HFFc6 (cell line): ENCODE data around the gene IBA57. TPM values are rescaled to one million over a fixed set of nuclear protein-coding genes. Genes with fewer than 3 reads are reported as not detected.
"Not testable (repeated sequence)": the region's sequence is repeated elsewhere in the genome, so short reads cannot be mapped to it uniquely, and the experiment has no call there.

ENCODE experiments used
- DNase-seq: peaks from one replicate; pipeline ENCODE4 v3.0.0-alpha.2; 2018
- H3K27ac Mint-ChIP-seq: 2 replicates; pipeline ENCODE4 v1.8.0; 2020; ENCODE audit warnings: mild to moderate bottlenecking, mixed read lengths
- H3K27me3 Mint-ChIP-seq: 2 replicates; pipeline ENCODE4 v1.8.0; 2021; ENCODE audit warnings: mild to moderate bottlenecking, moderate library complexity, mixed read lengths; ENCODE audit not compliant: insufficient read depth
- H3K36me3 Mint-ChIP-seq: 2 replicates; pipeline ENCODE4 v1.8.0; 2021; ENCODE audit warnings: low read depth, mixed read lengths
- H3K4me1 Mint-ChIP-seq: 2 replicates; pipeline ENCODE4 v1.8.0; 2020; ENCODE audit warnings: low read depth, mixed read lengths
- H3K4me3 Mint-ChIP-seq: 2 replicates; pipeline ENCODE4 v1.8.0; 2020; ENCODE audit warnings: mild to moderate bottlenecking, moderate library complexity, mixed read lengths
- H3K9me3 Mint-ChIP-seq: 2 replicates; pipeline ENCODE4 v1.8.0; 2020; ENCODE audit warnings: mild to moderate bottlenecking, mixed read lengths
- CTCF ChIP-seq: fragments of 200-600 bp; sonication (generic); IDR thresholded peaks from 2 replicates; pipeline ENCODE4 v1.5.0; 2021; ENCODE audit warnings: antibody characterized with exemption, mild to moderate bottlenecking
- total RNA-seq, 6 experiments: library from RNA; stranded (reverse); fragmentation: NEBNext Ultra II Directional; extraction: Animal tissue kit (Norgen Biotek cat#: 25700); gene quantifications; 2 replicates in 1 of 6; 3 replicates in 5 of 6; pipeline ENCODE4 v1.2.3, GENCODE V29; 2021

Gene IBA57
- total RNA-seq, 6 experiments from 2014 or later, result 4.2 to 5.8 (median 4.7) TPM

DNA sequence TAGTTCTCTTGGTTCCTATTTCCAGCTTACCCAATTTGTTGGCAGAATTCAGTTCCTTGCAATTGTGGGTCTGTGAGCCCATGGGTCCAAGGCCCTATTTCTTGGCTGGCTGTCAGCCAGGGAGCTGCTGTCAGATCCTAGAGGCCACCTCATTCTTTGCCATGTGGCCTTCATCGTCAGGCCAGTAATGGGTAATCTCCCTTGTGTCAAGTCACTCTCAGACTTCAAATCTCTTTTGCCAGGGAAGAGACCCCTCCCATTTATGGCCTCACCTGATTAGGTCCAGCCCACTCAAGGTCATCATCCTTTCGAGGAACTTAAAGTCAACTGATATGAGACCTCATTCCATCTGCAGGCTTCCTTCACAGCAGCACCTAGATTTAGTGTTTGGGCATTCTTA lies 60.1 kb downstream of the IBA57 start:
- no peak for DNase-seq
- Mint-ChIP-seq H3K36me3 (peaks cover 6% of the 10 kb centered on the region; the same call in 1 of the 2 replicates), H3K9me3 (peaks cover 17% of the 10 kb centered on the region; the same call in 1 of the 2 replicates), H3K4me3 (no peak overlapping the region), H3K27ac (no peak overlapping the region), H3K4me1 (peaks cover 15% of the 10 kb centered on the region), H3K27me3 (peaks cover 8% of the 10 kb centered on the region)
- no peak for TF ChIP-seq CTCF

DNA sequence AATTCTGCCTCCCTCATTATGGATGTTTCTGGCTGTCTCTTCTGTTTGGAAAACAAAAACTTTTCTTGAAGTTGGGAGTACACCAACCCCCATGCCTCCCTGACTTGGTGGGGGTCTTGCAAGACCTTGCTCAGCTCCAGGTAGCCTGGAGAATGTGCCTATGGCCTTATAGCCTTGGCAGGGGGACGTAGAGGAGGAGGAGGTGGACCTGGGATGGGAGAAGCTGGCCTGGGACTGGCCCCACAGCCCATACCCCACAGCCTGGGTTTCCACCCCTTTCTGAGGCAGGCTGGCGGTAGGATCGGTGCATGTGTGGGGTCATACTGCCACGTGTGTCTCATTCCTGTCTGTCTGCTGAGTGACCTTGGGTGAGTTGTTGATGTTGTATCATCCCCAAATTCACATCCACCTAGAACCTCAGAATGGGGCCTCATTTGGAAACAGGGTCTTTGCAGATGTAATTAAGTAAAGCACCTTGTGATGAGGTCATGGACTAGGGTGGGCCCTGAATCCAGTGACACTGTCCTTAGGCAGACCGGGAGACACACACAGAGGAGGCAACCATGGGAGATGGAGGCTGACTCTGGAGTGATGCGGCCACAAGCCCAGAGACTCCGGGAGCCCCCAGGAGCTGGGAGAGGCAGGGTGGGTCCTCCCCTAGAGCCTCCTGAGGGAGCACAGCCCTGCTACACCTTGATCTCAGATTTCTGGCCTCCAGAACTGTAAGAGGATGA lies 60.7 kb downstream of the IBA57 start:
- Mint-ChIP-seq H3K4me1 (peaks cover 15% of the 10 kb centered on the region), H3K36me3 (peaks cover 6% of the 10 kb centered on the region; the same call in 1 of the 2 replicates)

GRCh38 chr1:228226956-228227791 lies 61.6 kb downstream of the IBA57 start:
- peaks cover 17% of the 10 kb centered on the region; the same call in 1 of the 2 replicates for H3K9me3 Mint-ChIP-seq
- no peak overlapping the region for H3K4me3 Mint-ChIP-seq
- DNase-seq, result peak; percentile 11
- H3K27me3 Mint-ChIP-seq, result peaks cover 5% of the 10 kb centered on the region
- TF ChIP-seq CTCF, result peak; percentile 59
- H3K36me3 Mint-ChIP-seq, result peaks cover 6% of the 10 kb centered on the region; the same call in 1 of the 2 replicates
- peaks cover 15% of the 10 kb centered on the region for H3K4me1 Mint-ChIP-seq
- H3K27ac Mint-ChIP-seq, result no peak overlapping the region

More for the DNA sequence above, 60.7 kb downstream of the IBA57 start:
- H3K27me3 Mint-ChIP-seq, result peaks cover 8% of the 10 kb centered on the region
- no peak for DNase-seq
- H3K27ac Mint-ChIP-seq, result no peak overlapping the region
- TF ChIP-seq CTCF, result no peak
- no peak overlapping the region for H3K4me3 Mint-ChIP-seq
- peaks cover 17% of the 10 kb centered on the region; the same call in 1 of the 2 replicates for H3K9me3 Mint-ChIP-seq

DNA sequence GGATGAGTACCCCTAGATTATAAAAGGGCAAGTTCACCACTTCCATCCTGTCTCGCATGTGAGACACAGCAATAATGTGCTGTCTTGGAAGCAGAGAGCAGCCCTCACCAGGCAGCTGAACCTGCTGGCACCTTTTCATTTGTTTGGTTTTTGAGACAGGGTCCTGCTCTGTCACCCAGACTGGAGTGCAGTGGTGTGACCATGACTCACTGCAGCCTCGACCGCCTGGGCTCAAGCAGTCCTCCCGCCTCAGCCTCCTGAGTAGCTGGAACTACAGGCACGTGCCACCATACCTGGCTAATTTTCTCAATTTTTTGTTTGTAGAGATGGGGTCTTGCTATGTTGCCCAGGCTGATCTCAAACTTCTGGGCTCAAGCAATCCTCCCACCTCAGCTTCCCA lies 62.5 kb downstream of the IBA57 start:
- H3K36me3 Mint-ChIP-seq, H3K4me3 Mint-ChIP-seq, DNase-seq, H3K27me3 Mint-ChIP-seq, H3K27ac Mint-ChIP-seq: not testable (repeated sequence)
- Mint-ChIP-seq H3K4me1 (peaks cover 15% of the 10 kb centered on the region), H3K9me3 (peaks cover 22% of the 10 kb centered on the region; the same call in 1 of the 2 replicates)

DNA sequence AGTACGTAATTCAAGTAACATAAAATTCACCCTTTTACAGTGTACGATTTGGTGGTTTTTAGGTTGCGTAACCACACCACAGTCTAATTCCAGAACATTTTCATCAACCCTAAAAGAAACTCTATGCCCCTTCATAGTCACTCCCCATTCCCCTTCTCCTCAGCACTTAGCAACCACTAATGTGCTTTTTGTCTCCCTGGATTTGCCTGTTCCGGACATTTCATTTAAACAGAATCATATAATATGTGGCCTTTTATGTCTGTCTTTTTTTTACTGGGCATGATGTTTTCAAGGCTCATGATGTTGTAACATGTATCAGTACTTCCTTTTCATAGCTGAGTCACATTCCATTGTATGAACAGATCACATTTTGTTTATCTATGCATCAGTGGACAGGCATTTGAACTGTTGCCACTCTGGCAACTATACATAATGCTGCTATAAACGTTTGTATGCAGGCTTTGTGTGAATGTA lies 63.0 kb downstream of the IBA57 start:
- Mint-ChIP-seq H3K4me3 (no peak overlapping the region), H3K27me3 (peaks cover 3% of the 10 kb centered on the region), H3K27ac (peak overlapping the region; percentile 24), H3K9me3 (peaks cover 23% of the 10 kb centered on the region; the same call in 1 of the 2 replicates), H3K4me1 (peaks cover 15% of the 10 kb centered on the region), H3K36me3 (peaks cover 6% of the 10 kb centered on the region; the same call in 1 of the 2 replicates)
- no peak for TF ChIP-seq CTCF
- DNase-seq, result peak; percentile 45
